ENCODE data around the gene PPP2R5E.
A peak's percentile ranks its signal among the peaks of the same experiment; 100 is the strongest.
"Not testable (repeated sequence)": the region's sequence is repeated elsewhere in the genome, so short reads cannot be mapped to it uniquely, and the experiment has no call there.

Gene PPP2R5E

GRCh38 chr14:63543000-63543825, at the start of gene PPP2R5E:
PPP2R5E (minus strand) TSS chr14:63543377; CDS start chr14:63539685, 3,692 bp downstream.
- peak within 1 kb of the TSS; percentile 96 for H3K4me3 ChIP-seq (ENCODE audit: low read depth, low read length)
- no peak for TF ChIP-seq CTCF (IDR thresholded peaks at IDR 0.05; ENCODE audit: borderline replicate concordance, insufficient read depth, low read depth, low read length)

DNA sequence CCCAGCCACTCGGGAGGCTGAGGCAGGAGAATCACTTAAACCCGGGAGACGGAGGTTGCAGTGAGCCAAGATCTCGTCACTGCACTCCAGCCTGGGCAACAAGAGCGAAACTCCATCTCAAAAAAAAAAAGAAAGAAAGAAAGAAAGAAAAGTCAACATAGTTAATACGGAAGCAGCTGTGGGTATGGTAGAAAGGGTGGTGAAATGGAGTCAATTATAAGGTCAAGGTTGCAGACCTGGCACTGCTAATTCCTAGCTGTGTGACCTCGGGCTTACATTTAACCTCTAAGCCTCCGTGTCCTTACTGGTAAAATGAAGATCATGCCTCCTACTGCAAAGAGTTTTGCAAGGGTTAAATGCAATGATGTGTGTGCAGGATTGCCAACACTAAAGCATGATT, 39.9 kb upstream of the PPP2R5E start:
- H3K4me3 ChIP-seq (ENCODE audit: low read depth, low read length), result not testable (repeated sequence)

DNA sequence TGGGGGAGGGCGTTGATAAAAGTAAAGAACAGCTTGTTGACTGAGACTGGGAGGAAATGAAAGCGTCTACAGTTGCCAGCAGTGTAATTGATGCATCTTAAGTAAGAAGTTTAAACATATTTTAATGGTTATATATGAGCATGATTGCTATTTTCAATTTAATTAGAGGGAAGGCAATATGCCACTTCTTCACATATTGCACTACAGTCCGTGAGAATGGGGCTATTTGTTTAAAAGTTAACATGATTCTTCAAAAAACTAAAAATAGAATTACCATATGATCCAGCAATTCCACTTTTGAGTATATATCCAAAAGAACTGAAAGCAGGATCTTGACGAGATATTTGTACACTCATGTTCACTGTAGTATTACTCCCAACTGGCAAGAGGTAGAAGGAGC, 38.3 kb upstream of the PPP2R5E start:
- H3K4me3 ChIP-seq (ENCODE audit: low read depth, low read length), result no peak overlapping the region
- TF ChIP-seq CTCF (IDR thresholded peaks at IDR 0.05; ENCODE audit: borderline replicate concordance, insufficient read depth, low read depth, low read length), result no peak

DNA sequence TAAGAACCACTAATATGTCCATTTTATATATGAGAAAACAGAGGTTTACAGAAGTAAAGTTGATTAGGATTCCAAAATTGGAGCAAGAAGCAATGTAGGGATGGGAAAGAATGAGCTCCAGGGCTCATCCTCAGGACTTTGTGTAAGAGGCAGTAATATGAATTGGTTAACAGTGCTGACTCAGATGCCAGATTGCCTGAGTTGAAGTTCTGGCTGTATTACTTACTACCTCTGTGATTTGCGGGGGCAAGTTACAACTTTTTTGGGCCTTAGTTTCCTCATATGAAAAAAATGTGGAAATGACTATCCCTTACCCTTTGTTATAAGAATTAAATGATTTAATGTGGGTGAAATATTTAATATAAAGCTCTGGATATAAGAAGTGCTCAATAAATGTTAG, 35.1 kb upstream of the PPP2R5E start:
- H3K4me3 ChIP-seq (ENCODE audit: low read depth, low read length), result no peak overlapping the region
- no peak for TF ChIP-seq CTCF (IDR thresholded peaks at IDR 0.05; ENCODE audit: borderline replicate concordance, insufficient read depth, low read depth, low read length)

GRCh38 chr14:63573581-63573980, 30.4 kb upstream of the PPP2R5E start:
- no peak for TF ChIP-seq CTCF (IDR thresholded peaks at IDR 0.05; ENCODE audit: borderline replicate concordance, insufficient read depth, low read depth, low read length)
- H3K4me3 ChIP-seq (ENCODE audit: low read depth, low read length), result no peak overlapping the region

- no peak for TF ChIP-seq CTCF (IDR thresholded peaks at IDR 0.05; ENCODE audit: borderline replicate concordance, insufficient read depth, low read depth, low read length)
- H3K4me3 ChIP-seq (ENCODE audit: low read depth, low read length), result no peak overlapping the region
Measured at GRCh38 chr14:63565448-63565847, 22.3 kb upstream of the PPP2R5E start.

GRCh38 chr14:63564318-63564717, 21.1 kb upstream of the PPP2R5E start:
- H3K4me3 ChIP-seq (ENCODE audit: low read depth, low read length), result no peak overlapping the region
- no peak for TF ChIP-seq CTCF (IDR thresholded peaks at IDR 0.05; ENCODE audit: borderline replicate concordance, insufficient read depth, low read depth, low read length)

All from GM12875 (cell line).